Measurements from ENCODE around the gene PCK2.

- TF ChIP-seq MAX (IDR thresholded peaks at IDR 0.05; ENCODE audit: insufficient read depth, insufficient read length), result peak; percentile 82
- TF ChIP-seq POLR2AphosphoS5 (IDR thresholded peaks at IDR 0.05; ENCODE audit: insufficient read depth, low read depth, low read length), result peak; percentile 63
- TF ChIP-seq CTCF (IDR thresholded peaks at IDR 0.05; ENCODE audit: extremely low read depth in 1 of 2, insufficient read depth in 1 of 2, low read depth in 1 of 2, low read length in 2 of 2), result peak; percentile 28 to 53
These were observed 47.2 kb downstream of the PCK2 start, which contains the start of gene EMC9 for GRCh38 chr14:24141097-24141880.
